IMR-90 (cell line): ENCODE results near the gene MAN1C1. TPM values are rescaled to one million over a fixed set of nuclear protein-coding genes. Genes with fewer than 3 reads are reported as not detected.

Source experiments
- ATAC-seq: fragments of 200-7000 bp; cut with Tn5 transposase; 2 replicates; pipeline ENCODE4 v1.9.1; 2020; ENCODE audit warnings: low read depth, mild to moderate bottlenecking, moderate library complexity
- BruUV-seq: library from RNA; stranded (reverse); fragments of 400-500 nt; replicated peaks from 2 replicates; lab custom pipeline; 2021; lab: Mats Ljungman, UMichigan
- CTCF ChIA-PET: fragments of 300-600 bp; formaldehyde crosslinking; extraction: SDS; loops from one replicate; lab custom pipeline; 2021; ENCODE audit warnings: antibody characterized with exemption; lab: Yijun Ruan, JAX
- POLR2A ChIA-PET: fragments of 300-600 bp; sonication (Branson Sonifier 250); formaldehyde crosslinking; loops from one replicate; lab custom pipeline; 2022; ENCODE audit warnings: antibody characterized with exemption; ENCODE audit not compliant: unreplicated experiment; lab: Charles Lee
- DNase-seq: peaks from one replicate; pipeline ENCODE4 v3.0.0; 2013
- H2AFZ ChIP-seq: replicated peaks from 2 replicates; pipeline ENCODE3; 2013; ENCODE audit warnings: low read length, mild to moderate bottlenecking; ENCODE audit not compliant: poor library complexity
- H2AK5ac ChIP-seq: 2 replicates; pipeline ENCODE4 v1.6.1; 2013; ENCODE audit warnings: low read depth, low read length, inconsistent platforms
- H2AK9ac ChIP-seq: replicated peaks from 2 replicates; pipeline ENCODE3; 2013; ENCODE audit warnings: mild to moderate bottlenecking, low read depth, low read length, moderate library complexity; ENCODE audit not compliant: poor library complexity
- H2BK120ac ChIP-seq: 2 replicates; pipeline ENCODE4 v1.6.1; 2013; ENCODE audit warnings: low read depth, low read length, inconsistent platforms
- H2BK15ac ChIP-seq: 3 replicates; pipeline ENCODE4 v1.6.1; 2013; ENCODE audit warnings: low read depth, low read length, inconsistent platforms
- H2BK20ac ChIP-seq: 2 replicates; pipeline ENCODE4 v1.6.1; 2013; ENCODE audit warnings: low read depth, mild to moderate bottlenecking, inconsistent platforms, low read length, moderate library complexity
- H2BK5ac ChIP-seq: 2 replicates; pipeline ENCODE4 v1.6.1; 2013; ENCODE audit warnings: mild to moderate bottlenecking, low read depth, low read length, inconsistent platforms; ENCODE audit not compliant: poor library complexity, severe bottlenecking
- H3K14ac ChIP-seq: replicated peaks from 2 replicates; pipeline ENCODE4 v1.6.1; 2013; ENCODE audit warnings: low read depth, low read length, inconsistent platforms
- H3K18ac ChIP-seq: 2 replicates; pipeline ENCODE4 v1.6.1; 2013; ENCODE audit warnings: low read depth, low read length, control low read depth
- H3K23ac ChIP-seq: 2 replicates; pipeline ENCODE4 v1.6.1; 2013; ENCODE audit warnings: low read depth, low read length, inconsistent platforms
- H3K27ac ChIP-seq: 2 replicates; pipeline ENCODE4 v1.5.1; 2013; ENCODE audit warnings: mild to moderate bottlenecking, control low read depth, low read length; ENCODE audit not compliant: insufficient read depth
- H3K27me3 ChIP-seq: 2 replicates; pipeline ENCODE4 v1.6.1; 2013; ENCODE audit warnings: low read length; ENCODE audit not compliant: control insufficient read depth, insufficient read depth
- H3K36me3 ChIP-seq: 2 replicates; pipeline ENCODE4 v1.6.1; 2013; ENCODE audit warnings: low read length, mixed read lengths; ENCODE audit not compliant: control insufficient read depth, insufficient read depth
- H3K4ac ChIP-seq: 2 replicates; pipeline ENCODE4 v1.6.1; 2013; ENCODE audit warnings: low read depth, low read length, inconsistent platforms
- H3K4me1 ChIP-seq: 2 replicates; pipeline ENCODE4 v1.6.1; 2013; ENCODE audit warnings: low read length, mixed read lengths; ENCODE audit not compliant: control insufficient read depth, insufficient read depth
- H3K4me2 ChIP-seq: 2 replicates; pipeline ENCODE4 v1.6.1; 2013; ENCODE audit warnings: low read depth, mild to moderate bottlenecking, control low read depth, low read length, moderate library complexity
- H3K4me3 ChIP-seq: 2 replicates; pipeline ENCODE4 v1.5.1; 2013; ENCODE audit warnings: low read depth, mild to moderate bottlenecking, control low read depth, low read length, moderate library complexity; ENCODE audit not compliant: insufficient read depth
- H3K56ac ChIP-seq: 2 replicates; pipeline ENCODE4 v1.6.1; 2013; ENCODE audit warnings: low read length, inconsistent platforms; ENCODE audit not compliant: insufficient read depth; ENCODE audit errors: extremely low read depth
- H3K79me1 ChIP-seq, 2 experiments: 2 replicates each; pipeline ENCODE4 v1.6.1; 2013; ENCODE audit warnings: low read length in 2 of 2, inconsistent platforms in 1 of 2, low read depth in 1 of 2
- H3K9ac ChIP-seq: 2 replicates; pipeline ENCODE4 v1.6.1; 2013; ENCODE audit warnings: low read depth, low read length, control low read depth
- H3K9me1 ChIP-seq: 2 replicates; pipeline ENCODE4 v1.6.1; 2013; ENCODE audit warnings: low read length, inconsistent platforms; ENCODE audit not compliant: insufficient read depth
- H3K9me3 ChIP-seq: 2 replicates; pipeline ENCODE4 v1.6.1; 2013; ENCODE audit warnings: low read length; ENCODE audit not compliant: control insufficient read depth, insufficient read depth
- H4K20me1 ChIP-seq: 2 replicates; pipeline ENCODE4 v1.6.1; 2013; ENCODE audit warnings: low read length, inconsistent platforms; ENCODE audit not compliant: insufficient read depth
- H4K5ac ChIP-seq: 2 replicates; pipeline ENCODE4 v1.6.1; 2013; ENCODE audit warnings: mild to moderate bottlenecking, low read depth, low read length, control low read depth
- H4K8ac ChIP-seq, 2 experiments: 2 replicates each; pipeline ENCODE4 v1.6.1; 2013; ENCODE audit warnings: low read depth in 2 of 2, low read length in 2 of 2, control low read depth in 1 of 2, inconsistent platforms in 1 of 2
- H4K91ac ChIP-seq: 2 replicates; pipeline ENCODE4 v1.6.1; 2013; ENCODE audit warnings: low read depth, low read length, inconsistent platforms; ENCODE audit not compliant: insufficient read depth
- CEBPB ChIP-seq: IDR thresholded peaks from 2 replicates; pipeline ENCODE4 v1.6.1; 2012; ENCODE audit warnings: low read depth, low read length, improper control_type of control experiment
- CHD1 ChIP-seq: IDR thresholded peaks from 2 replicates; pipeline ENCODE4 v1.6.1; 2012; ENCODE audit warnings: low read depth, low read length, improper control_type of control experiment
- CTCF ChIP-seq: conservative IDR thresholded peaks from 2 replicates; pipeline ENCODE4 v1.5.1; 2012; ENCODE audit warnings: mild to moderate bottlenecking, low read depth, low read length, improper control_type of control experiment
- ELK1 ChIP-seq: fragments of 150-350 bp; IDR thresholded peaks from 2 replicates; pipeline ENCODE4 v1.6.1; 2016; ENCODE audit warnings: low read depth, mild to moderate bottlenecking, low read length, moderate library complexity, borderline replicate concordance
- FOS ChIP-seq: fragments of 150-350 bp; IDR thresholded peaks from 2 replicates; pipeline ENCODE4 v1.6.1; 2016; ENCODE audit warnings: low read depth, low read length
- MAFK ChIP-seq: IDR thresholded peaks from 2 replicates; pipeline ENCODE4 v1.6.1; 2012; ENCODE audit warnings: low read depth, low read length, improper control_type of control experiment
- MXI1 ChIP-seq: IDR thresholded peaks from 2 replicates; pipeline ENCODE4 v1.6.1; 2012; ENCODE audit warnings: low read depth, mild to moderate bottlenecking, low read length, moderate library complexity, borderline replicate concordance
- NFE2L2 ChIP-seq: fragments of 150-350 bp; IDR thresholded peaks from 2 replicates; pipeline ENCODE4 v1.6.1; 2016; ENCODE audit warnings: low read depth, mild to moderate bottlenecking, low read length
- POLR2A ChIP-seq: IDR thresholded peaks from 2 replicates; pipeline ENCODE4 v1.6.1; 2012; ENCODE audit warnings: mild to moderate bottlenecking, low read depth, low read length
- RAD21 ChIP-seq: IDR thresholded peaks from 2 replicates; pipeline ENCODE4 v1.6.1; 2012; ENCODE audit warnings: low read length, improper control_type of control experiment
- RFX5 ChIP-seq: IDR thresholded peaks from 2 replicates; pipeline ENCODE4 v1.8.0; 2012; ENCODE audit warnings: low read depth, mild to moderate bottlenecking, low read length, moderate library complexity
- USF2 ChIP-seq: fragments of 150-350 bp; IDR thresholded peaks from 2 replicates; pipeline ENCODE4 v1.6.1; 2017; ENCODE audit warnings: mild to moderate bottlenecking, antibody characterized with exemption, low read length, low read depth
- WGBS, 2 experiments: methylation state at CpG; one replicate each; pipeline versions ENCODE4 v1.1.5 to v1.1.7; 2013; ENCODE audit warnings: missing lambda C conversion rate in 2 of 2; ENCODE audit not compliant: insufficient read length in 1 of 2; ENCODE audit errors: extremely low coverage in 2 of 2; 5-methylcytosine and 5-hydroxymethylcytosine counted together
- dilution Hi-C: fragments of 300-500 bp; cut with HindIII; formaldehyde crosslinking; loops from one replicate; pipeline ENCODE4 v1.14.3; 2018; ENCODE audit warnings: low sequenced_read_pairs; ENCODE audit not compliant: unreplicated experiment
- in situ Hi-C: fragments of 300-500 bp; cut with MboI; formaldehyde crosslinking; loops from 3 replicates; pipeline ENCODE4 v1.14.3; 2019; ENCODE audit warnings: low sequenced_read_pairs, inconsistent platforms, mixed read lengths
- intact Hi-C: fragments of 100-400 bp; cut with micrococcal nuclease; formaldehyde crosslinking; loops from 2 replicates; pipeline ENCODE4 v1.10.0; 2022
- polyA plus RNA-seq, 3 experiments: library from polyadenylated mRNA; depleted of rRNA; stranded (reverse); fragments of >200 nt; gene quantifications; 2 replicates each; pipeline ENCODE4 v1.2.3, GENCODE V29; 2012; ENCODE audit warnings: low replicate concordance in 1 of 3
- total RNA-seq: library from RNA; depleted of rRNA; stranded (reverse); fragments of >200 nt; gene quantifications from 2 replicates; pipeline ENCODE4 v1.2.3, GENCODE V29; 2012

Gene MAN1C1
- total and polyA plus RNA-seq, 2 of the 4 experiments (the other 2 are of a cell fraction) = 3.2 to 11.3 TPM

- TF ChIP-seq MAFK (no peak), RAD21 (no peak)
Measured at GRCh38 chr1:25651824-25652741, 35.5 kb downstream of the MAN1C1 start (continued).

- H3K27me3 ChIP-seq = no peaks in the 10 kb centered on the region
- H2AK9ac ChIP-seq = no peak overlapping the region
- ChIA-PET POLR2A (no interaction called here), CTCF (no interaction called here)
- H2BK5ac ChIP-seq = no peak overlapping the region
- H2AFZ ChIP-seq = no peak overlapping the region
- peaks cover 6% of the 10 kb centered on the region; the same call in 1 of the 2 replicates for H3K36me3 ChIP-seq
- peaks cover 1% of the 10 kb centered on the region; the same call in 1 of the 2 replicates for H3K4me1 ChIP-seq
- in situ Hi-C loops (no loop called here), dilution Hi-C loops (no loop called here), intact Hi-C loops (no loop called here)
- no peak overlapping the region for H3K56ac ChIP-seq
- H3K14ac ChIP-seq = no peak overlapping the region
- no peak overlapping the region for H2BK20ac ChIP-seq
- H2BK120ac ChIP-seq = no peak overlapping the region
- H3K18ac ChIP-seq = no peak overlapping the region
- H4K5ac ChIP-seq = no peak overlapping the region
- no peak overlapping the region for H3K4me3 ChIP-seq
- no peak overlapping the region for H3K4ac ChIP-seq
- no peak overlapping the region for H4K8ac ChIP-seq
- H3K4me2 ChIP-seq = no peak overlapping the region
- no peak overlapping the region for H2AK5ac ChIP-seq
- H3K23ac ChIP-seq = no peak overlapping the region
- no peak overlapping the region for H3K27ac ChIP-seq
- H4K91ac ChIP-seq = no peak overlapping the region
- no peak overlapping the region for H3K9ac ChIP-seq
- peaks cover 8% of the 10 kb centered on the region; the same call in 1 of the 2 replicates for H4K20me1 ChIP-seq
- 51% methylated on average over 4 of the region's 10 CpGs; no CpG with 5 or more reads in 1 of the 2 experiments for WGBS, 2 experiments
- 0 out of 4 replicates have a peak, but pooled peaks cover 0 to 4% of the 10 kb centered on the region in 2 experiments for H3K79me1 ChIP-seq
- no peak overlapping the region for H2BK15ac ChIP-seq
- no peak for DNase-seq
- H3K9me3 ChIP-seq = no peaks in the 10 kb centered on the region
- peaks cover 4% of the 10 kb centered on the region; the same call in 1 of the 2 replicates for H3K9me1 ChIP-seq
- no TSS peak for BruUV-seq
- no peak for ATAC-seq
- no peak for TF ChIP-seq CHD1
- no peak for TF ChIP-seq CTCF
- TF ChIP-seq POLR2A = no peak
- no peak for TF ChIP-seq FOS
- no peak for TF ChIP-seq RAD21
- no peak for TF ChIP-seq USF2
- no peak for TF ChIP-seq CEBPB
- no peak for TF ChIP-seq NFE2L2
- no peak for TF ChIP-seq MXI1
- no peak for TF ChIP-seq ELK1
- TF ChIP-seq RFX5 = no peak
- no peak for TF ChIP-seq MAFK
Measured at GRCh38 chr1:25653558-25653957, 37.0 kb downstream of the MAN1C1 start.
